Measurements from ENCODE around the gene SAP130. TPM values are rescaled to one million over a fixed set of nuclear protein-coding genes. Genes with fewer than 3 reads are reported as not detected.

SAP130 gene
- total and polyA plus RNA-seq, 7 donors = 5.8 to 11.2 (median 6.7) TPM

GRCh38 chr2:128054104-128054885 lies 26.4 kb upstream of the SAP130 start:
- Histone ChIP-seq H3K9me3 (peaks cover 0 to 6% (median 4%) of the 10 kb centered on the region in 4 donors), H3K4me3 (no peak overlapping the region), H3K27ac (no peak overlapping the region), H3K4me1 (no peaks in the 10 kb centered on the region), H3K36me3 (no peaks in the 10 kb centered on the region), H3K27me3 (no peaks in the 10 kb centered on the region)
- intact Hi-C loops (cut with DNase I) = no loop called here
- no peak for TF ChIP-seq POLR2A (IDR thresholded peaks at IDR 0.05)
- no peak for TF ChIP-seq POLR2AphosphoS5 (IDR thresholded peaks at IDR 0.05)
- TF ChIP-seq, protein P1, sequence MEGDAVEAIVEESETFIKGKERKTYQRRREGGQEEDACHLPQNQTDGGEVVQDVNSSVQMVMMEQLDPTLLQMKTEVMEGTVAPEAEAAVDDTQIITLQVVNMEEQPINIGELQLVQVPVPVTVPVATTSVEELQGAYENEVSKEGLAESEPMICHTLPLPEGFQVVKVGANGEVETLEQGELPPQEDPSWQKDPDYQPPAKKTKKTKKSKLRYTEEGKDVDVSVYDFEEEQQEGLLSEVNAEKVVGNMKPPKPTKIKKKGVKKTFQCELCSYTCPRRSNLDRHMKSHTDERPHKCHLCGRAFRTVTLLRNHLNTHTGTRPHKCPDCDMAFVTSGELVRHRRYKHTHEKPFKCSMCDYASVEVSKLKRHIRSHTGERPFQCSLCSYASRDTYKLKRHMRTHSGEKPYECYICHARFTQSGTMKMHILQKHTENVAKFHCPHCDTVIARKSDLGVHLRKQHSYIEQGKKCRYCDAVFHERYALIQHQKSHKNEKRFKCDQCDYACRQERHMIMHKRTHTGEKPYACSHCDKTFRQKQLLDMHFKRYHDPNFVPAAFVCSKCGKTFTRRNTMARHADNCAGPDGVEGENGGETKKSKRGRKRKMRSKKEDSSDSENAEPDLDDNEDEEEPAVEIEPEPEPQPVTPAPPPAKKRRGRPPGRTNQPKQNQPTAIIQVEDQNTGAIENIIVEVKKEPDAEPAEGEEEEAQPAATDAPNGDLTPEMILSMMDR (IDR thresholded peaks at IDR 0.05) = no peak
- no peak for TF ChIP-seq EP300 (IDR thresholded peaks at IDR 0.05)
- 81 to 92% methylated on average over 11 of the region's 11 CpGs for WGBS, 2 donors
- no peak for DNase-seq

DNA sequence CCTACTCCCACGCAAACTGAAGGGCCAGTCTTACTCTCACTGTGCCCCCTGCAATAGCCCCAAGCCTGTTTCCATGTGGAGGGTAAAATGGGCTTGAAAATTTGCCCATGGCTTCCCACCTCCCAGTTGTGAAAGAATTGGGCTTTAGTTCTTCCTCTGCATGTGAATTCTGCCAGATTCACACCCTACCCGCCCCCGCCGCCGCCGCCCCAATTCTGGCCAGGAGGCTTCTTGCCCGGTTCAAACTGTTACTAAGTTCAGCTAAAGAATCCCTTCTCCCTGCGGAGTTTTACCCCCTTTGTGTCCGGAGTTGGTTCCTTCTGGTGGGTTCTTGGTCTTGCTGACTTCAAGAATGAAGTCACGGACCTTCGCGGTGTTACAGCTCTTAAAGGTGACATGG lies 25.5 kb upstream of the SAP130 start:
- H3K4me3 ChIP-seq = no peak overlapping the region
- H3K9me3 ChIP-seq = peaks cover 0 to 6% (median 4%) of the 10 kb centered on the region in 4 donors
- TF ChIP-seq POLR2A (IDR thresholded peaks at IDR 0.05) = no peak
- no peaks in the 10 kb centered on the region for H3K4me1 ChIP-seq
- no peak for DNase-seq
- intact Hi-C loops (cut with DNase I) = no loop called here
- no peaks in the 10 kb centered on the region for H3K36me3 ChIP-seq
- 92 to 96% methylated on average over 12 of the region's 12 CpGs for WGBS, 2 donors
- no peaks in the 10 kb centered on the region for H3K27me3 ChIP-seq
- no peak overlapping the region for H3K27ac ChIP-seq

GRCh38 chr2:128043041-128043440 lies 15.2 kb upstream of the SAP130 start:
- Histone ChIP-seq H3K4me1 (no peaks in the 10 kb centered on the region), H3K36me3 (no peaks in the 10 kb centered on the region), H3K9me3 (peaks cover 3 to 17% (median 8%) of the 10 kb centered on the region in 4 donors), H3K27me3 (no peaks in the 10 kb centered on the region), H3K4me3 (no peak overlapping the region), H3K27ac (no peak overlapping the region)
- no peak for TF ChIP-seq EP300 (IDR thresholded peaks at IDR 0.05)
- TF ChIP-seq, protein P1 (IDR thresholded peaks at IDR 0.05) = no peak
- no peak for TF ChIP-seq POLR2A (IDR thresholded peaks at IDR 0.05)
- TF ChIP-seq POLR2AphosphoS5 (IDR thresholded peaks at IDR 0.05) = no peak
- DNase-seq = no peak
- intact Hi-C loops (cut with DNase I) = no loop called here
- WGBS, 2 donors = 90 to 93% methylated on average over 3 of the region's 3 CpGs

DNA sequence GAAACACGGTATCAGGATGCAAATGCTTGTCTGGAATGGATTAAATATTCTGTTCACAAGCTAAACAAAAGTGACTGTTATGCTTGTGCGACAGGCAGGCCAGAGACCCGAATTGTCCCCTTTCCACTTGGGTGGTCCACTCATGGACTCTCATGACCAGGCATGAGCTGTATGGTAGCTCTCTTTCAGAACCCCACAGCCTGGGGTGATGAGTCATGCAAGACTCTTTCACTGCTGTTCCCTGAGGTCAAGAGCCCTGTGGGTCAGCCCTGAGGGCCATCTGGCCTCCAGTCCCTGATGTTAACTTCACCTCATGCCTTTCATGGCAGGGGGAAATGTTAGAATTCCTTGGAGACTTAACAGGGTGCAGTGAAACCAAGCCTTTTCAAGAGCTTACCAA lies 13.7 kb upstream of the SAP130 start:
- no peaks in the 10 kb centered on the region for H3K4me1 ChIP-seq
- no peaks in the 10 kb centered on the region for H3K27me3 ChIP-seq
- no peak overlapping the region for H3K27ac ChIP-seq
- no peak overlapping the region for H3K4me3 ChIP-seq
- TF ChIP-seq EP300 (IDR thresholded peaks at IDR 0.05) (no peak), POLR2AphosphoS5 (IDR thresholded peaks at IDR 0.05) (no peak), POLR2A (IDR thresholded peaks at IDR 0.05) (no peak)
- TF ChIP-seq, protein P1 (IDR thresholded peaks at IDR 0.05) = no peak
- H3K9me3 ChIP-seq = peaks cover 3 to 20% (median 16%) of the 10 kb centered on the region in 4 donors
- H3K36me3 ChIP-seq = no peaks in the 10 kb centered on the region
- 76 to 82% methylated on average over 3 of the region's 3 CpGs for WGBS, 2 donors
- DNase-seq = no peak
- intact Hi-C loops (cut with DNase I) = no loop called here

DNA sequence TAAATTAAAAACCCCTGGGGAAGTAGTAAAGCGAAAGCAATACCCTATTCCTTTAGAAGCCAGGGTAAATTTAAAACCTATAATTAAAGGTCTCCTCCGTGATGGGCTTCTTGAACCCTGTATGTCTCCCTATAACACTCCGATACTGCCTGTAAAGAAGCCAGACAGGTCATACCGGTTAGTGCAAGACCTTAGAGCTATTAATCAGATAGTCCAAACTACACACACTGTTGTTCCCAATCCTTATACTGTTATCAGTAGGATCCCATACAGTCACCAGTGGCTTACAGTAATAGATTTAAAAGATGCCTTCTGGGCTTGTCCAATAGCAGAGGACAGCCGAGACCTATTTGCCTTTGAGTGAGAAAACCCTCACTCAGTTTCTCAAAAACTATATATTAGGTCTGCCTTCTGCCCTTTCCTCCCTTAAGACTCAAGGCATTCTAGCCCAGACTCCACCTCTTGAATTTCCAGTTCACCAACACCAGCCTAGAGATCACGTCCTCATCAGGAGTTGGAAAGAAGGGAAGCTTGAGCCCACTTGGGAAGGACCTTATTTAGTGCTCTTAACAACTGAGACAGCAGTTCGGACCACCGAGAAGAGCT lies 12.4 kb upstream of the SAP130 start:
- Histone ChIP-seq H3K27ac (no peak overlapping the region), H3K36me3 (no peaks in the 10 kb centered on the region), H3K9me3 (peaks cover 3 to 22% (median 16%) of the 10 kb centered on the region in 4 donors), H3K4me3 (no peak overlapping the region), H3K27me3 (no peaks in the 10 kb centered on the region), H3K4me1 (no peaks in the 10 kb centered on the region)
- DNase-seq = no peak
- TF ChIP-seq POLR2AphosphoS5 (IDR thresholded peaks at IDR 0.05) (no peak), EP300 (IDR thresholded peaks at IDR 0.05) (no peak), POLR2A (IDR thresholded peaks at IDR 0.05) (no peak)
- TF ChIP-seq, protein P1 (IDR thresholded peaks at IDR 0.05) = no peak
- WGBS, 2 donors = 78 to 86% methylated on average over 8 of the region's 8 CpGs
- intact Hi-C loops (cut with DNase I) = no loop called here
